ENCODE data around the gene PTPRN2. TPM values are rescaled to one million over a fixed set of nuclear protein-coding genes. Genes with fewer than 3 reads are reported as not detected.
"Not testable (repeated sequence)": the region's sequence is repeated elsewhere in the genome, so short reads cannot be mapped to it uniquely, and the experiment has no call there.

PTPRN2 gene
- total and polyA plus RNA-seq, 2 donors: 1.7 to 1.9 TPM

GRCh38 chr7:157707983-157708918 is 879.4 kb downstream of the PTPRN2 start:
- 81% methylated on average over 23 of the region's 23 CpGs for WGBS

DNA sequence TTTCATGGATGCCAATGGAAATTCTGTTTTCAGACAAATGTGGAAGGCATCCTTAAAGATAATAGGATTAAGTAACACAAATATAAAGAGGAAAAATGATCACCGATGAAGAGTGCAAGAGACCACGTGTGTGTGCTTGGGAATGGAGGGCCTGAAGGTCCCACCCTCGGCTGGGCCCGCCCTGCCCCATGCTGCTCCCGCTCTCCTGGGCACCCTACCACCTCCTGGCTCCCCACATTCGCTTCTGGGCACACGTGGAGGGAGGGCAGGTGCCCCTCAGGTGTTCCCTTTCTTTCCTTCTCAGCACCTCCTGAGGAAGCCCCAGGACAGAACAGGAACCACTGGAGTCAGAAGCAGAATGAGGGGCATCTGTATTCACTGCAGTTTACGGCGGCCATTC is 883.3 kb downstream of the PTPRN2 start:
- H3K36me3 ChIP-seq (ENCODE audit: control insufficient read depth in 2 of 2, insufficient read depth in 2 of 2, low read length in 1 of 2): no peaks in the 10 kb centered on the region

More at GRCh38 chr7:157707983-157708918, 879.4 kb downstream of the PTPRN2 start:
- Histone ChIP-seq H3K4me3 (ENCODE audit: low read length in 2 of 2) (no peak overlapping the region), H3K27me3 (ENCODE audit: control insufficient read depth in 2 of 2, insufficient read depth in 1 of 2, low read length in 1 of 2) (peaks cover 2 to 38% of the 10 kb centered on the region in 2 donors), H3K9me3 (ENCODE audit: control insufficient read depth in 2 of 2, insufficient read depth in 1 of 2, low read length in 1 of 2) (no peaks in the 10 kb centered on the region), H3K27ac (ENCODE audit: low read depth in 1 of 2, low read length in 1 of 2) (no peak overlapping the region), H3K4me1 (ENCODE audit: control insufficient read depth in 2 of 2, insufficient read depth in 2 of 2, low read length in 2 of 2) (no peaks in the 10 kb centered on the region), H3K36me3 (ENCODE audit: control insufficient read depth in 2 of 2, insufficient read depth in 2 of 2, low read length in 1 of 2) (no peaks in the 10 kb centered on the region)
- DNase-seq (ENCODE audit: low read depth in 6 of 9, low spot score in 9 of 9): no peak

GRCh38 chr7:157703534-157704195 is 884.0 kb downstream of the PTPRN2 start:
- WGBS: 82% methylated on average over 21 of the region's 21 CpGs
- Histone ChIP-seq H3K9me3 (ENCODE audit: control insufficient read depth in 2 of 2, insufficient read depth in 1 of 2, low read length in 1 of 2) (no peaks in the 10 kb centered on the region), H3K4me1 (ENCODE audit: control insufficient read depth in 2 of 2, insufficient read depth in 2 of 2, low read length in 2 of 2) (no peaks in the 10 kb centered on the region), H3K27me3 (ENCODE audit: control insufficient read depth in 2 of 2, insufficient read depth in 1 of 2, low read length in 1 of 2) (peaks cover 8 to 65% of the 10 kb centered on the region in 2 donors), H3K4me3 (ENCODE audit: low read length in 2 of 2) (no peak overlapping the region), H3K36me3 (ENCODE audit: control insufficient read depth in 2 of 2, insufficient read depth in 2 of 2, low read length in 1 of 2) (no peaks in the 10 kb centered on the region), H3K27ac (ENCODE audit: low read depth in 1 of 2, low read length in 1 of 2) (no peak overlapping the region)
- no peak for DNase-seq (ENCODE audit: low read depth in 6 of 9, low spot score in 9 of 9)

More for the DNA sequence above, 883.3 kb downstream of the PTPRN2 start:
- no peak overlapping the region for H3K4me3 ChIP-seq (ENCODE audit: low read length in 2 of 2)
- DNase-seq (ENCODE audit: low read depth in 6 of 9, low spot score in 9 of 9): no peak
- H3K27ac ChIP-seq (ENCODE audit: low read depth in 1 of 2, low read length in 1 of 2): no peak overlapping the region
- 85% methylated on average over 9 of the region's 9 CpGs for WGBS
- H3K9me3 ChIP-seq (ENCODE audit: control insufficient read depth in 2 of 2, insufficient read depth in 1 of 2, low read length in 1 of 2): no peaks in the 10 kb centered on the region
- H3K27me3 ChIP-seq (ENCODE audit: control insufficient read depth in 2 of 2, insufficient read depth in 1 of 2, low read length in 1 of 2): peaks cover 8 to 64% of the 10 kb centered on the region in 2 donors
- H3K4me1 ChIP-seq (ENCODE audit: control insufficient read depth in 2 of 2, insufficient read depth in 2 of 2, low read length in 2 of 2): no peaks in the 10 kb centered on the region

DNA sequence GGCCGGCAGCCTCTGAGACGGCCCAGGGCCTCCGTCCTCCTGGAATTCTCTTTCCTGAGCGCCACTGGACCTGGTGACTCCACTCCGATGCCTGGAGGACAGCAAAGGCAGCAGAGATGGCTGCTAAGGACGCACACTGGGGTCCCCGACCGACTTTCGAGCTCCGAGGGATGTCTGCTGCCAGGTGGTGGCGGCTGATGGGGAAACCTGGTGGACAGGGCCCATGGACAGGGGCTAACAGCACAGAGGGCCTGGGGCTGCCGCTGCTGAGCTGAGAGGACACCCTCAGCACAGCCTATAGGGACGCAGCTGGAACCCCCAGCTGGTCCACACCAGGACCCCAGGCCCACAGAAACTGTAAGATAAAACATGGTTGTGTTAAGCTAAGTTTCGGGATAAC is 884.5 kb downstream of the PTPRN2 start:
- no peak overlapping the region for H3K4me3 ChIP-seq (ENCODE audit: low read length in 2 of 2)
- 90% methylated on average over 14 of the region's 14 CpGs for WGBS
- no peaks in the 10 kb centered on the region for H3K4me1 ChIP-seq (ENCODE audit: control insufficient read depth in 2 of 2, insufficient read depth in 2 of 2, low read length in 2 of 2)
- no peak for DNase-seq (ENCODE audit: low read depth in 6 of 9, low spot score in 9 of 9)
- H3K27ac ChIP-seq (ENCODE audit: low read depth in 1 of 2, low read length in 1 of 2): no peak overlapping the region
- no peaks in the 10 kb centered on the region for H3K9me3 ChIP-seq (ENCODE audit: control insufficient read depth in 2 of 2, insufficient read depth in 1 of 2, low read length in 1 of 2)
- H3K36me3 ChIP-seq (ENCODE audit: control insufficient read depth in 2 of 2, insufficient read depth in 2 of 2, low read length in 1 of 2): no peaks in the 10 kb centered on the region
- peaks cover 8 to 62% of the 10 kb centered on the region in 2 donors for H3K27me3 ChIP-seq (ENCODE audit: control insufficient read depth in 2 of 2, insufficient read depth in 1 of 2, low read length in 1 of 2)

DNA sequence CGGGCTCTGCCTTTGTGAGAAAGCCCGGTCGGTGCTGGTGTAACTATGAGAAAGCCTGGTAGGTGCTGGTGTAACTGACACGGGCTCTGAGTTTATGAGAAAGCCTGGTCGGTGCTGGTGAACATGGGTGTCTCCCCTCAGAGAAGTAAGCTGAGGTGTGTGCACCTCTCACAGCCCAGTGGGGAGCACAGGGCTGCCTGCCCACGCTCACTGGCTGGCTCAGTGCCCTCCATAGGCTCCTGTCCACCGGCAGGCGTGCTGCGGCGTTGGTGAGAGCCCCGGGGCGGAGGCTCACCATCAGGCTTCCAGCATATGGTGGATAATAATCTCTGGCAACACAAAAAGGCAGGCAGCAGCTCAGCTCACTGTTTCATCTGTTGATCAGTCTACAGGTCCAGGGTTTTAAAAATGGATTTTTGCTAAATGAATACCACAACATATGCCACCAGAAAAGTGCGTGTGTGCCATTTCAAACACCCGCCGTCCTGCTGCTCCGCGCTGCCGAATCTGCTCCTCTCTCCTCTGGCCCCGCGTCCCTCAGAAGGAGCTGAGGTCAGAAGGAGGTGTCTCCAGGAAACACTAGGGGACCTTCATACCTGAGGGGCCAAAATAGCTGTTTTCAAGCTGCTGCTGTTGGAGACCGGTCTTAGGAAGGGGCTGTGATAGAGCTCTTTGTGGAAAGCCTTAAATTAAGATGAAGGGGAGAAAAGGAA is 885.2 kb downstream of the PTPRN2 start:
- Histone ChIP-seq H3K27me3 (ENCODE audit: control insufficient read depth in 2 of 2, insufficient read depth in 1 of 2, low read length in 1 of 2) (peaks cover 8 to 59% of the 10 kb centered on the region in 2 donors), H3K36me3 (ENCODE audit: control insufficient read depth in 2 of 2, insufficient read depth in 2 of 2, low read length in 1 of 2) (no peaks in the 10 kb centered on the region), H3K4me3 (ENCODE audit: low read length in 2 of 2) (no peak overlapping the region), H3K27ac (ENCODE audit: low read depth in 1 of 2, low read length in 1 of 2) (no peak overlapping the region), H3K9me3 (ENCODE audit: control insufficient read depth in 2 of 2, insufficient read depth in 1 of 2, low read length in 1 of 2) (no peaks in the 10 kb centered on the region), H3K4me1 (ENCODE audit: control insufficient read depth in 2 of 2, insufficient read depth in 2 of 2, low read length in 2 of 2) (no peaks in the 10 kb centered on the region)
- 89% methylated on average over 21 of the region's 21 CpGs for WGBS
- no peak for DNase-seq (ENCODE audit: low read depth in 6 of 9, low spot score in 9 of 9)

GRCh38 chr7:157701395-157702180 is 886.0 kb downstream of the PTPRN2 start:
- 84% methylated on average over 34 of the region's 34 CpGs for WGBS
- not testable (repeated sequence) for H3K27ac ChIP-seq (ENCODE audit: low read depth in 1 of 2, low read length in 1 of 2); H3K4me1 ChIP-seq (ENCODE audit: control insufficient read depth in 2 of 2, insufficient read depth in 2 of 2, low read length in 2 of 2); H3K9me3 ChIP-seq (ENCODE audit: control insufficient read depth in 2 of 2, insufficient read depth in 1 of 2, low read length in 1 of 2); DNase-seq (ENCODE audit: low read depth in 6 of 9, low spot score in 9 of 9); H3K4me3 ChIP-seq (ENCODE audit: low read length in 2 of 2); H3K36me3 ChIP-seq (ENCODE audit: control insufficient read depth in 2 of 2, insufficient read depth in 2 of 2, low read length in 1 of 2)
- H3K27me3 ChIP-seq (ENCODE audit: control insufficient read depth in 2 of 2, insufficient read depth in 1 of 2, low read length in 1 of 2): peaks cover 8 to 56% of the 10 kb centered on the region in 2 donors

- no peaks in the 10 kb centered on the region for H3K9me3 ChIP-seq (ENCODE audit: control insufficient read depth in 2 of 2, insufficient read depth in 1 of 2, low read length in 1 of 2)
- H3K4me1 ChIP-seq (ENCODE audit: control insufficient read depth in 2 of 2, insufficient read depth in 2 of 2, low read length in 2 of 2): no peaks in the 10 kb centered on the region
- no peak for DNase-seq (ENCODE audit: low read depth in 6 of 9, low spot score in 9 of 9)
- 86% methylated on average over 19 of the region's 19 CpGs for WGBS
- no peak overlapping the region for H3K27ac ChIP-seq (ENCODE audit: low read depth in 1 of 2, low read length in 1 of 2)
- H3K36me3 ChIP-seq (ENCODE audit: control insufficient read depth in 2 of 2, insufficient read depth in 2 of 2, low read length in 1 of 2): no peaks in the 10 kb centered on the region
- no peak overlapping the region for H3K4me3 ChIP-seq (ENCODE audit: low read length in 2 of 2)
- H3K27me3 ChIP-seq (ENCODE audit: control insufficient read depth in 2 of 2, insufficient read depth in 1 of 2, low read length in 1 of 2): peaks cover 11 to 55% of the 10 kb centered on the region in 2 donors
These were observed 887.2 kb downstream of the PTPRN2 start for GRCh38 chr7:157700231-157701005.

Data from thymus (tissue), 11 donors.